Neural progenitor cell (in vitro differentiated cells): ENCODE measurements around the gene MATCAP1. TPM values are rescaled to one million over a fixed set of nuclear protein-coding genes. Genes with fewer than 3 reads are reported as not detected.

ENCODE experiments used
- DNase-seq: peaks from one replicate; pipeline ENCODE4 v3.0.0-alpha.2; 2016; ENCODE audit warnings: low spot score
- H2AFZ ChIP-seq: fragments of 200-600 bp; sonication (generic); replicated peaks from 2 replicates; pipeline ENCODE4 v1.6.1; 2016; ENCODE audit warnings: antibody characterized with exemption
- H3F3A ChIP-seq: fragments of 200-600 bp; sonication (generic); 2 replicates; pipeline ENCODE4 v1.6.1; 2016; ENCODE audit warnings: antibody characterized with exemption, low read depth
- H3K27ac ChIP-seq: fragments of 200-600 bp; sonication (generic); 2 replicates; pipeline ENCODE4 v1.5.1; 2016; ENCODE audit warnings: mild to moderate bottlenecking
- H3K27me3 ChIP-seq: fragments of 200-600 bp; sonication (generic); 2 replicates; pipeline ENCODE4 v1.6.1; 2016; ENCODE audit warnings: mild to moderate bottlenecking, moderate library complexity
- H3K36me3 ChIP-seq: fragments of 200-600 bp; sonication (generic); 2 replicates; pipeline ENCODE4 v1.5.1; 2016
- H3K4me1 ChIP-seq: fragments of 200-600 bp; sonication (generic); 2 replicates; pipeline ENCODE4 v1.6.1; 2016; ENCODE audit warnings: mixed run types
- H3K4me2 ChIP-seq: fragments of 200-600 bp; sonication (generic); 2 replicates; pipeline ENCODE4 v1.6.1; 2016
- H3K4me3 ChIP-seq: fragments of 200-600 bp; sonication (generic); 2 replicates; pipeline ENCODE4 v1.5.1; 2016
- H3K79me2 ChIP-seq: fragments of 200-600 bp; sonication (generic); 2 replicates; pipeline ENCODE4 v1.6.1; 2016; ENCODE audit warnings: low read depth
- H3K9ac ChIP-seq: fragments of 200-600 bp; sonication (generic); 2 replicates; pipeline ENCODE4 v1.6.1; 2016
- H3K9me3 ChIP-seq: fragments of 200-600 bp; sonication (generic); 2 replicates; pipeline ENCODE4 v1.5.1; 2016; ENCODE audit warnings: low read depth
- H4K20me1 ChIP-seq: fragments of 200-600 bp; sonication (generic); 2 replicates; pipeline ENCODE4 v1.6.1; 2016; ENCODE audit warnings: low read depth
- H3K27ac Mint-ChIP-seq: 3 replicates; pipeline ENCODE4 v1.8.0; 2021; ENCODE audit warnings: mixed read lengths
- H3K27me3 Mint-ChIP-seq: 2 replicates; pipeline ENCODE4 v1.8.0; 2022; ENCODE audit warnings: low read depth, mild to moderate bottlenecking, inconsistent platforms, moderate library complexity, mixed read lengths; ENCODE audit not compliant: insufficient read depth
- H3K36me3 Mint-ChIP-seq: 3 replicates; pipeline ENCODE4 v1.8.0; 2021; ENCODE audit warnings: mixed read lengths
- H3K4me1 Mint-ChIP-seq: 3 replicates; pipeline ENCODE4 v1.8.0; 2021; ENCODE audit warnings: mixed read lengths
- H3K4me3 Mint-ChIP-seq: 3 replicates; pipeline ENCODE4 v1.8.0; 2021; ENCODE audit warnings: mild to moderate bottlenecking, moderate library complexity, mixed read lengths
- H3K9me3 Mint-ChIP-seq: 3 replicates; pipeline ENCODE4 v1.8.0; 2020; ENCODE audit warnings: mixed read lengths
- CTCF ChIP-seq: fragments of 200-600 bp; sonication (generic); IDR thresholded peaks from 2 replicates; pipeline ENCODE4 v1.5.1; 2017; ENCODE audit warnings: antibody characterized with exemption, mild to moderate bottlenecking
- EZH2 ChIP-seq: fragments of 200-600 bp; sonication (generic); IDR thresholded peaks from 2 replicates; pipeline ENCODE4 v1.6.1; 2017; ENCODE audit warnings: antibody characterized with exemption, mild to moderate bottlenecking, moderate library complexity
- EZH2phosphoT487 ChIP-seq: fragments of 200-600 bp; sonication (generic); IDR thresholded peaks from 2 replicates; pipeline ENCODE4 v1.6.1; 2017; ENCODE audit warnings: antibody characterized with exemption
- total RNA-seq: library from RNA; depleted of rRNA; stranded (reverse); fragments of >200 nt; gene quantifications from 2 replicates; pipeline ENCODE4 v1.2.3, GENCODE V29; 2015; ENCODE audit warnings: low replicate concordance

The MATCAP1 gene
- total RNA-seq, 1 donor from 2014 or later: 15.7 TPM

GRCh38 chr16:67150047-67150832 is 33.5 kb downstream of the MATCAP1 start:
- Mint-ChIP-seq H3K4me1 (peaks cover 8% of the 10 kb centered on the region), H3K4me3 (no peak overlapping the region), H3K27me3 (peaks cover 45% of the 10 kb centered on the region), H3K9me3 (peaks cover 2% of the 10 kb centered on the region), H3K27ac (no peak overlapping the region), H3K36me3 (peaks cover 7% of the 10 kb centered on the region)
- Histone ChIP-seq H3K4me1 (peaks cover 6% of the 10 kb centered on the region), H3K79me2 (no peaks in the 10 kb centered on the region), H4K20me1 (peaks cover 12% of the 10 kb centered on the region), H2AFZ (peak overlapping the region; percentile 86), H3K4me3 (peak overlapping the region; percentile 52), H3K27me3 (peaks cover 62% of the 10 kb centered on the region), H3K4me2 (peak overlapping the region; percentile 75), H3K36me3 (no peaks in the 10 kb centered on the region), H3K27ac (no peak overlapping the region), H3K9me3 (no peaks in the 10 kb centered on the region), H3K9ac (no peak overlapping the region), H3F3A (peaks cover 33% of the 10 kb centered on the region)
- TF ChIP-seq EZH2phosphoT487 (peak; percentile 50), EZH2 (peak; percentile 69), CTCF (peak; percentile 53)
- peak; percentile 86 for DNase-seq

- H3K4me3 ChIP-seq: peak overlapping the region; percentile 52
- no peaks in the 10 kb centered on the region for H3K36me3 ChIP-seq
- DNase-seq: no peak
- no peak overlapping the region for H3K27ac ChIP-seq
- H3K79me2 ChIP-seq: no peaks in the 10 kb centered on the region
- peaks cover 54% of the 10 kb centered on the region for H3K27me3 ChIP-seq
- Mint-ChIP-seq H3K27me3 (peaks cover 45% of the 10 kb centered on the region), H3K36me3 (peaks cover 10% of the 10 kb centered on the region), H3K4me3 (peak overlapping the region; percentile 68), H3K27ac (no peak overlapping the region), H3K9me3 (peaks cover 2% of the 10 kb centered on the region), H3K4me1 (peaks cover 8% of the 10 kb centered on the region)
- peak overlapping the region; percentile 75 for H3K4me2 ChIP-seq
- peaks cover 11% of the 10 kb centered on the region for H4K20me1 ChIP-seq
- no peaks in the 10 kb centered on the region for H3K9me3 ChIP-seq
- peaks cover 30% of the 10 kb centered on the region for H3F3A ChIP-seq
- H2AFZ ChIP-seq: no peak overlapping the region
- H3K9ac ChIP-seq: no peak overlapping the region
- no peak for TF ChIP-seq EZH2phosphoT487
- TF ChIP-seq CTCF: no peak
- no peak for TF ChIP-seq EZH2
- no peaks in the 10 kb centered on the region for H3K4me1 ChIP-seq
Observed at GRCh38 chr16:67149276-67150046, 34.3 kb downstream of the MATCAP1 start.

GRCh38 chr16:67148656-67149275 is 35.0 kb downstream of the MATCAP1 start:
- no peaks in the 10 kb centered on the region for H3K4me1 ChIP-seq
- peaks cover 30% of the 10 kb centered on the region for H3F3A ChIP-seq
- no peak for TF ChIP-seq CTCF
- TF ChIP-seq EZH2phosphoT487: no peak
- TF ChIP-seq EZH2: no peak
- H3K4me3 Mint-ChIP-seq: peak overlapping the region; percentile 68
- no peaks in the 10 kb centered on the region for H3K36me3 ChIP-seq
- peaks cover 2% of the 10 kb centered on the region for H3K9me3 Mint-ChIP-seq
- no peak overlapping the region for H3K9ac ChIP-seq
- H3K9me3 ChIP-seq: no peaks in the 10 kb centered on the region
- H3K4me3 ChIP-seq: no peak overlapping the region
- H3K79me2 ChIP-seq: no peaks in the 10 kb centered on the region
- no peak overlapping the region for H3K4me2 ChIP-seq
- no peak overlapping the region for H2AFZ ChIP-seq
- peaks cover 39% of the 10 kb centered on the region for H3K27me3 Mint-ChIP-seq
- H3K4me1 Mint-ChIP-seq: peaks cover 8% of the 10 kb centered on the region
- H3K27me3 ChIP-seq: peaks cover 47% of the 10 kb centered on the region
- no peak overlapping the region for H3K27ac Mint-ChIP-seq
- peaks cover 5% of the 10 kb centered on the region for H4K20me1 ChIP-seq
- H3K27ac ChIP-seq: no peak overlapping the region
- H3K36me3 Mint-ChIP-seq: peaks cover 13% of the 10 kb centered on the region
- DNase-seq: no peak
